Measurements from ENCODE around the gene DGKD.

- no peak for TF ChIP-seq CTCF (IDR thresholded peaks at IDR 0.05 in 8 of 11, conservative IDR thresholded peaks at IDR 0.05 in 3 of 11)
- TF ChIP-seq POLR2AphosphoS5 (IDR thresholded peaks at IDR 0.05) = peak in 1 of 3 donors; percentile 34
Observed at GRCh38 chr2:233437439-233437955, 83.2 kb downstream of the DGKD start.

All from spleen (tissue), 7 donors.